IPS DF 6.9 (cell line): ENCODE measurements around the gene CC2D1A.

Experiments
- DNase-seq: peaks from one replicate; pipeline ENCODE4 v3.0.0-alpha.2; 2013; ENCODE audit warnings: low read depth, low spot score
- H3K27ac ChIP-seq: one replicate; pipeline ENCODE4 v1.5.1; 2013; ENCODE audit warnings: low read length, control low read depth
- H3K27me3 ChIP-seq: 2 replicates; pipeline ENCODE4 v1.6.1; 2013; ENCODE audit warnings: mild to moderate bottlenecking, low read length; ENCODE audit not compliant: control insufficient read depth, insufficient read depth
- H3K36me3 ChIP-seq: 2 replicates; pipeline ENCODE4 v1.6.1; 2013; ENCODE audit warnings: low read length; ENCODE audit not compliant: control insufficient read depth, insufficient read depth
- H3K4me1 ChIP-seq: 2 replicates; pipeline ENCODE4 v1.6.1; 2013; ENCODE audit warnings: low read length; ENCODE audit not compliant: control insufficient read depth, insufficient read depth
- H3K4me3 ChIP-seq: 2 replicates; pipeline ENCODE4 v1.5.1; 2013; ENCODE audit warnings: mild to moderate bottlenecking, low read length
- H3K9me3 ChIP-seq: 2 replicates; pipeline ENCODE4 v1.6.1; 2013; ENCODE audit warnings: low read length, inconsistent platforms; ENCODE audit not compliant: control insufficient read depth, insufficient read depth
- WGBS: extraction: QIAGEN DNeasy Blood & Tissue Kit; methylation state at CpG from one replicate; pipeline ENCODE4 v1.1.7; 2013; ENCODE audit warnings: mixed read lengths, missing lambda C conversion rate; ENCODE audit not compliant: insufficient read length, insufficient coverage; 5-methylcytosine and 5-hydroxymethylcytosine counted together

Gene CC2D1A

DNA sequence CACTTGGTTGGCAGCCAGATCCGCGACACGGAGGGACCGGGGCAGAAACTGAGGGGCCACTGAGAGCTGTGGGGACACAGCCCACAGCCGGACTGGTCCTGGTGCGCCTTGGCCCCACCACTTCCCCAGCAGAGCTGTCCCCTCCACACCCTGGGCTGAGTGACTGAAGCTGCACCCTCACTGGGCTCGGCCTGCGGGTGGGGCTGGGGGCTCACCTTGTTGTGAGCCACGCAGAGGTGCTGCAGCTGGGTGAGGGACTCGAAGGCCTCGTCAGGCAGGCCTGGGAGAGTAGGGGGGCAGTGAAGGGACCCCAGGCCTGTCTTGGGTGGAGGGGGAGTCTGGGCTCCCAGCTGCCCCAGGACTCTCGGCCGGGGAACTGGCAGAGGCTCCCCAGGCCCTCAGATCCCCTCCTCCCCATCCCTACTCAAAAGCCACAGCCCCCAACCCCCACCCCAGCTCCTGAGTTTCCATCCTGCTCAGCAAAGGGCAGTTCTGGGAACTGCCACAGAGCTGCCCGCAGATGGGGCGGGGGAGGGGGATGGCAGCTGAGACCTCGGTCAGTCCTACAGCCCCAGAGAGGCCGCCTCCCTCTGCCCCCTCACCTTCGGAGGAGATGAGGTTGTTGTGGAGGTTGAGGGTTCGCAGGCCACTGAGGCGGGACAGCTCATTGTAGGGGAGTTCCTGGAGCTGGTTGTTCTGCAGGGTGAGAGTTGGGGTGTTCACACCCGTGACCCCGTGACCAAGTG, 29.9 kb downstream of the CC2D1A start:
- no peak overlapping the region for H3K27ac ChIP-seq
- WGBS, result no CpG with 5 or more reads among the region's 22 CpGs
- no peak for DNase-seq
- H3K4me1 ChIP-seq, result peaks cover 12% of the 10 kb centered on the region
- no peak overlapping the region for H3K4me3 ChIP-seq
- no peaks in the 10 kb centered on the region for H3K36me3 ChIP-seq
- no peaks in the 10 kb centered on the region for H3K27me3 ChIP-seq
- H3K9me3 ChIP-seq, result no peaks in the 10 kb centered on the region

DNA sequence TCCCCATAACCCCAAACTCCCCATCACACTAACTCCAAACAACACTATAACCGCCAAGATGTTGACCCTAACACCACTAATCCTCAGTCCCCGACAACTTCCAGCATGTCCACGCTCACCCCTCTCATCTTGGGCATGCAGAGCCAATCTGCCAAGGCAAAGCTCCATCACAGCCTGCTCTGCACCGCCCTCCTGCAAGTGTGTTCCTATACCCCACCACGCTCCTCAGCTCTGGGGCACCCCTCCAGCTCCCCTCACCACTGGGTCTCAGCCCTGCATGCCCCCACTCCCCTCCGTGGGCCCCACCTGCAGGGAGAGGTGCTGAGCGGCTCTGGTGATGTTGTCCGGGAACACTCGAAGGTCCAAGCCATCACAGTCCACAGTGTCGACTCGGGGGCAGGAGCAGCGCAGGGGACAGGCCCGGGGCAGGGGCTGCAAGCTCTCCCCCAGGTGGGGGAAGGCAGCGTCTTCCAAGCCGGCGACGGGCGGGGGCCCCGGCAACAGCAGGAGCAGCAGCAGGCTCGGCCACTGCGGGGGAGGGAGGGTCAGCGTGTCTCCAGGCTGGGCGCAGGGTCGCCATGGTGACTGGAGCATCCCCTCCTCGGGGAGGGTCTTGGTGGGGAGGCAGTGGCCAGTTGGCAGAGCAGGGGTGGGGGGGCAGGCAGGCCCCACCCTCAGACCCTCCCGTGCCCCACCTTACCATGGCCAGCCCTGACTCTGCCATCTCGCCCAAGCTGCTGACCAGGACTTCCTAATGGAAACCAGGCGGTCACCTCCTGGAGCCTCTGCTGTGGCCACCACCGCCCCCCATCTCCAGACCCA, 31.7 kb downstream of the CC2D1A start:
- Histone ChIP-seq H3K4me1 (peaks cover 12% of the 10 kb centered on the region), H3K4me3 (no peak overlapping the region), H3K9me3 (no peaks in the 10 kb centered on the region), H3K27me3 (0 out of 2 replicates have a peak, but pooled peaks cover 1% of the 10 kb centered on the region), H3K36me3 (peaks cover 2% of the 10 kb centered on the region; the same call in 1 of the 2 replicates), H3K27ac (no peak overlapping the region)
- 100% methylated on average over 1 of the region's 29 CpGs for WGBS
- no peak for DNase-seq

DNA sequence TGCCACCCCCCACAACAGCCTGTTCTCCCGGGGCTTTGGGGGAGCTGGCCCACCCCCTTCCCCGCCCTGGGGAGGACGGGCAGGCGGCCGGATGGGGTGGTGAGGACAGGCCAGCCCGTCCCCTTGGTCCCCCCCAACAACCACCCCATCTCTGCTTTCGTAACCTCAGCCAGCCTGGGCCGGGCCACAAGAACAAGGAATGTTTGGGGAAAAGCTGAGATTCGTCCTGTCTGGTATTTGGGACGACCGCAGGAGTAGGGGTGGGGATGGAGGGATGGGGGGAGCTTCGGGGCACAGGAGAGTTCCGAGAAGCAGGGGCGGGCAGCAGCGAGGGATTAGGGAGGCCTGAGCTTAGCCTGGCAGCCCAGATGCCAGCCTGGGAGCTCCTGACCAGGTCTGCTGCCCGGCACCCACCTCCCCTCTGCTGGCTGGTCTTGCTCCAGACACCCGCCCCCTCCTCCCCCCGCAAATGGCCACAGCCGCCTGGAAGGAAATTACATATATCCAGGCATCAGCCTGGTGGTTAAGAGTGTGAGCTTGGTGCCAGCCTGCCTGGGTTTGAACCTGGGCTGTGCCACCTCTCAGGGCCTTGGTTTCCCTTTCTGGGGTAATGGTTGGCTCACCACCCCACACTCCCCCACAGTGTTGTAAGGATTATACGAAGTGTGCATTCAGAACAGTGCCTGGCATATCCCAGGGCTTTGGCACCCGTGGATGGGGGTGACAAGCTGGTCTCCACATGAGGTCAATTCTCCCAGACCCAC, 32.5 kb downstream of the CC2D1A start, which contains the start of gene PODNL1:
Gene PODNL1 (minus strand): TSS at position 117 of the 764 bp plus-strand sequence. CDS start 236 bp downstream, outside the sequence.
- no CpG with 5 or more reads among the region's 21 CpGs for WGBS
- peaks cover 2% of the 10 kb centered on the region; the same call in 1 of the 2 replicates for H3K36me3 ChIP-seq
- H3K4me3 ChIP-seq, result no peak within 1 kb of the TSS
- H3K27me3 ChIP-seq, result 0 out of 2 replicates have a peak, but pooled peaks cover 1% of the 10 kb centered on the region
- no peak for DNase-seq
- peaks cover 12% of the 10 kb centered on the region for H3K4me1 ChIP-seq
- no peaks in the 10 kb centered on the region for H3K9me3 ChIP-seq
- no peak within 1 kb of the TSS for H3K27ac ChIP-seq

DNA sequence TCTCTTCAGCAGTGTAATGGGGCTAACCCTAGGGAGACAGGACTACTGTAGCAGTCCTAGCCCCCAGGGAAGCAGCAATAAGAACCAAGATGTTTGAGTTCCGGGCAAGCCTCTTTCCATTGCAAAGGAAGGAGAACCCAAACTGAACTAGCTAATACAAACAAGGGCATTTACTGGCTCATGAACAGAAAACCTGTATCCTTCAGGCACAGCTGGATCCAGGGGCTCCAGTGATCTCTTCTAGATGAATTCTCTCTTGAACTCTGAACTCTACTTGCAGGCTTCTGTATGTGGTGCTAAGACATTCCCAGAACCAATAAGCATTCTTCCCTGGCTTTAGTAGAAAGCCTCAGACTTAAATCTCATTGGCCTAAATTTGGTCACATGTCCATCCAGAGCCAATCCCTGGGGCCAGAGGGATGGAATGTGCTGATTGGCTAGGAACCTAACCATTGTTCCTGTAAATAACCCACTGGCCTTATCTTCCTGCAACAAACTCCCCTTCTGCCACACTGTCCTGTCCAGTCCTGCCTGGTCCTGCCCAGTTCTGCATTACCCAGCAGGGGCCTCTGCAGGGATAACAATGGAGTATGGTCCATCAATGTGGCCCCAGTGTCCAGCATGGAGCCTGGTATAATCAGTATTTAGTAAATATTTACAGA, 36.2 kb downstream of the CC2D1A start:
- Histone ChIP-seq H3K9me3 (no peaks in the 10 kb centered on the region), H3K4me1 (peaks cover 7% of the 10 kb centered on the region), H3K27me3 (0 out of 2 replicates have a peak, but pooled peaks cover 1% of the 10 kb centered on the region), H3K27ac (no peak overlapping the region), H3K4me3 (no peak overlapping the region), H3K36me3 (peaks cover 2% of the 10 kb centered on the region; the same call in 1 of the 2 replicates)
- no peak for DNase-seq
- WGBS, result no CpG with 5 or more reads among the region's 1 CpG

DNA sequence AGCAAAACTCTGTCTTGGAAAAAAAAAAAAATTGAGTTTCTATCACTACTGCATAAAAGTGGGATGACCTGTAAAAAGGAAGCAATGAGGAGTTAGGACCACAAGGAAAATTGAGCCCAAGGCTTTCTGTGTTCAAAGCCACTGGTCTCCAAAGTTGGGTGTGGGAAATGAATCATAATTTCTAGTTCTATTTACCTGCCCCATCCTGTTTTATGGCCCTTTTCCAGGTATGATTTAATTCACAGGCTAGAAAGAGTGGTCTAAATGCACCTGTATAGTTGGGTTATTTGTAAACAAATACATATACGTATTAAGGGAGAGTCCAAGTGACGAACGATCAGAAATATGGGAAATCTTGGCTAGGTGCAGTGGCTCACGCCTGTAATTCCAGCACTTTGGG, 40.4 kb downstream of the CC2D1A start:
- H3K9me3 ChIP-seq, result no peaks in the 10 kb centered on the region
- H3K36me3 ChIP-seq, result peaks cover 2% of the 10 kb centered on the region; the same call in 1 of the 2 replicates
- no peaks in the 10 kb centered on the region for H3K4me1 ChIP-seq
- H3K4me3 ChIP-seq, result no peak overlapping the region
- no peak for DNase-seq
- no peak overlapping the region for H3K27ac ChIP-seq
- no CpG with 5 or more reads among the region's 4 CpGs for WGBS
- 0 out of 2 replicates have a peak, but pooled peaks cover 1% of the 10 kb centered on the region for H3K27me3 ChIP-seq

DNA sequence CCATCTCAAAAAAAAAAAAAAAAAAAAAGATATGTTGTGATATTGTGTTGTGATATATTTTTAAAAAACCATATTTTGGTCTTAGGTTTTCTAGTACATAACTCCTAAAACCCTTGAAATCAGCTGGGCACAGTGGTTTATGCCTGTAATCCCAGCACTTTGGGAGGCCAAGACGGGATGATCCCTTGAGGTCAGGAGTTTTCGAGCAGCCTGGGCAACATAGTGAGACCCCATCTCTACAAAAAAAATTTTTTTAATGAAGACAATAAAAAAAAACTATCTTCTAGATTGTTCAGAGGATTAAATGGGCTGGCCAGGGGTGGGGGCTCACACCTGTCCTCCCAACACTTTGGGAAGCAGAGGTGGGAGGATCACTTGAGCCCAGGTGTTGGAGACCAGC, 45.0 kb downstream of the CC2D1A start:
- no CpG with 5 or more reads among the region's 2 CpGs for WGBS
- Histone ChIP-seq H3K4me1 (peaks cover 3% of the 10 kb centered on the region; the same call in 1 of the 2 replicates), H3K27ac (no peak overlapping the region), H3K9me3 (no peaks in the 10 kb centered on the region), H3K36me3 (peaks cover 11% of the 10 kb centered on the region), H3K4me3 (no peak overlapping the region), H3K27me3 (no peaks in the 10 kb centered on the region)
- no peak for DNase-seq

DNA sequence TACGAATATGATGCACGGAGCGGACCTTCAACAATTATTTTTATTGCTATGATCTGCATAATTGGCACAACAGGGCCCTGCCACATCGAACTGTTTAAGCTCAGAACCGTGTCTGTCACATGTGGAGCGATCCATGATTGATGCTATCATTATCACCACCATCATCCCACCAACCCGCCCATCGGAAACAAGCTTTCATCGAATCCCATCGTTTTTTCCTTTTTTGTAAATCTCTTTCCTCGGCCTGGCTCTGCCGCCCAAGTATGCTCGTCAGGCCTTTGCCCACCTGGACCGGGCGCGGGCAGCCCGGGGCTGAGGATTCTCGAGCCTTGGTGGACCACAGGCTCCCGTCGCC, 45.8 kb downstream of the CC2D1A start:
- H3K27me3 ChIP-seq, result no peaks in the 10 kb centered on the region
- DNase-seq, result no peak
- H3K9me3 ChIP-seq, result no peaks in the 10 kb centered on the region
- WGBS, result no CpG with 5 or more reads among the region's 20 CpGs
- H3K4me1 ChIP-seq, result peaks cover 3% of the 10 kb centered on the region; the same call in 1 of the 2 replicates
- no peak overlapping the region for H3K27ac ChIP-seq
- H3K4me3 ChIP-seq, result peak overlapping the region; percentile 43; the same call in 1 of the 2 replicates
- peaks cover 17% of the 10 kb centered on the region for H3K36me3 ChIP-seq

DNA sequence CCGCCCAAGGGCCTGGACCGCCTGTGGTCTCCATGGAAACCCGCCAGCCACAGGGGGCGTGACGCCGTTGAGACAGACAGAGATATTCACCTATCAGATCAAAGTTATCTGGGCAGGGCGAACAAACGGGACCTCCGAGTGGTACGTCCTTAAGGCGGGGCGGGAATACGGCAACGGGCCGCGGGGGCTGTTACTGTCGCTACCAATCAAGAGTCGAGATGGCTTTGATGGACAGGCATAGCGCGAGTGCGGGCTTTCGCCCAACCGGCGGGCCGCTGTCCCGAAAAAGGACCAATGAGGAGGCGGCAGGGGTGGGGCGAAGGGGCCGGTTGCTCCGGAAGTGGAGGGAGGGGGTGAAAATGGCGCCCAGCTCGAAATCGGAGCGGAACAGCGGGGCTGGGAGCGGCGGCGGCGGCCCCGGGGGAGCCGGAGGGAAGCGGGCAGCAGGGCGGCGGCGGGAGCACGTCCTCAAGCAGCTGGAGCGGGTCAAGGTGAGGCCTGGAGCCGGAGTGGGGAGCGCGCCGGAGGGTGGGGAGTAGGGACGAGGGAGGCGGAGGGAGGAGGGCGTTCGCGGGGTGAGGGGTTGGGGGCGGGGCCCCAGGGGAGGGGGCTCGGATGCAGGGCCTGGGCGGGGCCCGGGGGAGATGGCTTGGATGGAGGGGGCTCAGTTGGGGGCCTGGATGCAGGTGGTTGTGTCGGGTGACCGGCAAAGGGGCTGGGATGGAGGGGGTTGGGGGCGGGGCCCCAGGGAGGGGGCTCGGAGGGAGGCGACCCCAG, 46.3 kb downstream of the CC2D1A start, which contains the start of gene DCAF15:
Gene DCAF15 (plus strand): TSS at position 356 of the 777 bp plus-strand sequence. CDS start 4 bp downstream, at position 360.
- H3K9me3 ChIP-seq, result no peaks in the 10 kb centered on the region

DNA sequence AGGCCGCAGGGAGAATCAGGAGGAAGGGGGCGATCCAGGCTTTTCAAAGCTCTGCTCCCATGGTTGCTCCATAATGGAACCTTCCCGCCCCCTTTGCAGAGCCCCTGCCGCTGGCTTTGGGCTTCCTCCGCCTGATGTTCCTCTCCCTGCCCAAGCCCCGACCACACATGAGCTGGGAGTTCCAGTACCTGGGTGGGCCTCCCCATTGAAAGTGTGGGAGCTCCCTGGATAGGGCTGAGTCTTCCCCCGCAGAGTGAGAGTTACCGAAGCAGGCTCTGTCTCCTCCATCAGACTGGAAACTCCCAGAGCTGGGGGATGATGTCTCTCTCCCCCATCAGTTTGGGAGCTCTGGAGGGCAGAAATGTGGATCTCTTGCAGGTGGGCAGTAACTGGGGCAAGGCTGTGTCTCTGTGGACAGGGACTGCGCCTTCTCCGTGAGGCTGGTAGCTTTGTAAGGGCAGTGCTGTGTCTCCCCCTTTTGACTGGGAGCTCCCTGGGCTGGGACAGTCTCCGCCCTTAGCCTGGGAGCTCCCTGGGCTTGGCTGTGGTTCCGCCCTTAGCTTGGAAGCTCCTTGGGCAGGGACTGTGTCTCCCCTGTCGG, 47.0 kb downstream of the CC2D1A start:
- Histone ChIP-seq H3K4me3 (peak overlapping the region; percentile 93), H3K4me1 (peaks cover 3% of the 10 kb centered on the region; the same call in 1 of the 2 replicates), H3K9me3 (no peaks in the 10 kb centered on the region), H3K27me3 (no peaks in the 10 kb centered on the region), H3K27ac (no peak overlapping the region), H3K36me3 (peaks cover 22% of the 10 kb centered on the region)
- no peak for DNase-seq
- WGBS, result no CpG with 5 or more reads among the region's 13 CpGs

More for the DNA sequence above, 46.3 kb downstream of the CC2D1A start, which contains the start of gene DCAF15:
- Histone ChIP-seq H3K36me3 (peaks cover 22% of the 10 kb centered on the region), H3K27me3 (no peaks in the 10 kb centered on the region), H3K4me3 (peak within 1 kb of the TSS; percentile 93), H3K4me1 (peaks cover 3% of the 10 kb centered on the region; the same call in 1 of the 2 replicates), H3K27ac (no peak within 1 kb of the TSS)
- DNase-seq, result peak; percentile 95
- no CpG with 5 or more reads among the region's 65 CpGs for WGBS
